HEK293T (cell line): Measurements from ENCODE around the gene FN1.

ENCODE experiments used
- CTCF ChIA-PET: fragments of 350-600 bp; formaldehyde crosslinking; extraction: SDS; loops from one replicate; lab custom pipeline; 2021; ENCODE audit warnings: antibody characterized with exemption, inconsistent platforms; lab: Yijun Ruan, JAX
- POLR2A ChIA-PET: fragments of 350-600 bp; formaldehyde crosslinking; extraction: SDS; loops from one replicate; lab custom pipeline; 2020; ENCODE audit warnings: antibody characterized with exemption, inconsistent platforms; lab: Yijun Ruan, JAX
- DNase-seq: peaks from one replicate; pipeline ENCODE4 v3.0.0; 2012; ENCODE audit warnings: mixed read lengths; ENCODE audit errors: extremely low spot score
- ARNT ChIP-seq: fragments of 450-650 bp; IDR thresholded peaks from 2 replicates; pipeline ENCODE4 v1.6.1; 2017; ENCODE audit warnings: mild to moderate bottlenecking
- BHLHE40 ChIP-seq: fragments of 450-650 bp; IDR thresholded peaks from 2 replicates; pipeline ENCODE4 v1.6.1; 2016; ENCODE audit warnings: mild to moderate bottlenecking, moderate library complexity, borderline replicate concordance
- CTBP1 ChIP-seq: fragments of 450-650 bp; IDR thresholded peaks from 2 replicates; pipeline ENCODE4 v1.6.1; 2016; ENCODE audit warnings: borderline replicate concordance
- ELF4 ChIP-seq: fragments of 450-650 bp; IDR thresholded peaks from 2 replicates; pipeline ENCODE4 v1.6.1; 2017; ENCODE audit warnings: antibody characterized with exemption
- FOXA1 ChIP-seq: fragments of 450-650 bp; IDR thresholded peaks from 2 replicates; pipeline ENCODE4 v1.6.1; 2016; ENCODE audit warnings: mild to moderate bottlenecking
- FOXK2 ChIP-seq: fragments of 450-650 bp; IDR thresholded peaks from 2 replicates; pipeline ENCODE4 v1.6.1; 2016; ENCODE audit warnings: mild to moderate bottlenecking
- FOXM1 ChIP-seq: fragments of 450-650 bp; IDR thresholded peaks from 2 replicates; pipeline ENCODE4 v1.6.1; 2017; ENCODE audit warnings: mild to moderate bottlenecking, borderline replicate concordance
- HDGF ChIP-seq: fragments of 450-650 bp; IDR thresholded peaks from 2 replicates; pipeline ENCODE4 v1.6.1; 2017; ENCODE audit warnings: antibody characterized with exemption, borderline replicate concordance
- L3MBTL2 ChIP-seq: fragments of 450-650 bp; conservative IDR thresholded peaks from 2 replicates; pipeline ENCODE4 v1.6.1; 2016; ENCODE audit warnings: mild to moderate bottlenecking
- LEF1 ChIP-seq: fragments of 450-650 bp; IDR thresholded peaks from 2 replicates; pipeline ENCODE4 v1.6.1; 2017; ENCODE audit warnings: mild to moderate bottlenecking, borderline replicate concordance
- NFRKB ChIP-seq: fragments of 450-650 bp; IDR thresholded peaks from 2 replicates; pipeline ENCODE4 v1.6.1; 2016; ENCODE audit warnings: mild to moderate bottlenecking, moderate library complexity
- PKNOX1 ChIP-seq: fragments of 450-650 bp; IDR thresholded peaks from 2 replicates; pipeline ENCODE4 v1.6.1; 2016
- SP1 ChIP-seq: fragments of 450-650 bp; IDR thresholded peaks from 2 replicates; pipeline ENCODE4 v1.6.1; 2017
- SUZ12 ChIP-seq: fragments of 450-650 bp; IDR thresholded peaks from 2 replicates; pipeline ENCODE4 v1.6.1; 2016; ENCODE audit warnings: mild to moderate bottlenecking
- TARDBP ChIP-seq: fragments of 450-650 bp; IDR thresholded peaks from 2 replicates; pipeline ENCODE4 v1.6.1; 2016
- ZNF384 ChIP-seq: fragments of 450-650 bp; IDR thresholded peaks from 2 replicates; pipeline ENCODE4 v1.6.1; 2016

FN1 gene

GRCh38 chr2:215364157-215365155 lies 71.4 kb downstream of the FN1 start:
- ChIA-PET CTCF (no interaction called here), POLR2A (no interaction called here)
- no peak for DNase-seq
- TF ChIP-seq SUZ12 (no peak), CTBP1 (no peak), FOXA1 (no peak), FOXM1 (no peak), HDGF (no peak), BHLHE40 (no peak), L3MBTL2 (no peak), SP1 (no peak), ELF4 (no peak), ZNF384 (no peak), FOXK2 (no peak), ARNT (no peak), NFRKB (no peak)

- ChIA-PET CTCF (no interaction called here), POLR2A (no interaction called here)
- TF ChIP-seq BHLHE40: no peak
- no peak for TF ChIP-seq CTBP1
- no peak for TF ChIP-seq TARDBP
- no peak for TF ChIP-seq PKNOX1
- TF ChIP-seq ZNF384: no peak
- no peak for TF ChIP-seq FOXA1
- no peak for TF ChIP-seq ARNT
- no peak for DNase-seq
Measured at GRCh38 chr2:215363461-215364156, 72.3 kb downstream of the FN1 start.

GRCh38 chr2:215363039-215363438 lies 72.8 kb downstream of the FN1 start:
- DNase-seq: no peak
- TF ChIP-seq FOXK2 (no peak), TARDBP (no peak), SP1 (no peak), ELF4 (no peak), HDGF (no peak)
- POLR2A ChIA-PET: no interaction called here
- CTCF ChIA-PET: no interaction called here

- ChIA-PET CTCF (no interaction called here), POLR2A (no interaction called here)
- no peak for TF ChIP-seq ZNF384
- no peak for TF ChIP-seq SUZ12
- no peak for TF ChIP-seq L3MBTL2
- TF ChIP-seq FOXM1: no peak
- TF ChIP-seq HDGF: no peak
- TF ChIP-seq BHLHE40: no peak
- TF ChIP-seq CTBP1: no peak
- no peak for TF ChIP-seq NFRKB
- no peak for TF ChIP-seq SP1
- no peak for TF ChIP-seq TARDBP
- no peak for TF ChIP-seq FOXA1
- no peak for TF ChIP-seq ARNT
- no peak for TF ChIP-seq PKNOX1
- no peak for TF ChIP-seq FOXK2
- TF ChIP-seq LEF1: no peak
- no peak for TF ChIP-seq ELF4
- no peak for DNase-seq
Measured at GRCh38 chr2:215362562-215362904, 73.3 kb downstream of the FN1 start.

GRCh38 chr2:215361876-215362561 lies 73.8 kb downstream of the FN1 start:
- POLR2A ChIA-PET: no interaction called here
- no peak for DNase-seq
- CTCF ChIA-PET: no interaction called here
- TF ChIP-seq CTBP1 (no peak), ELF4 (no peak), FOXM1 (no peak), L3MBTL2 (no peak)

GRCh38 chr2:215361211-215361875 lies 74.5 kb downstream of the FN1 start:
- no peak for DNase-seq
- TF ChIP-seq FOXA1 (no peak), SUZ12 (no peak), TARDBP (no peak), HDGF (no peak), FOXK2 (no peak), NFRKB (no peak), ARNT (no peak), ZNF384 (no peak), PKNOX1 (no peak), CTBP1 (no peak), BHLHE40 (no peak), LEF1 (no peak), SP1 (no peak), FOXM1 (no peak), L3MBTL2 (no peak), ELF4 (no peak)
- CTCF ChIA-PET: no interaction called here
- POLR2A ChIA-PET: no interaction called here
